IgD-negative memory B cell (primary cell): Measurements from ENCODE around the gene CD2AP. TPM values are rescaled to one million over a fixed set of nuclear protein-coding genes. Genes with fewer than 3 reads are reported as not detected.

Experiments used
- H3K27ac Mint-ChIP-seq, 3 donors: one replicate each; pipeline ENCODE4 v1.8.0; 2020 to 2022; ENCODE audit warnings: mild to moderate bottlenecking in 3 of 3, mixed read lengths in 3 of 3, moderate library complexity in 1 of 3
- H3K27me3 Mint-ChIP-seq: one replicate; pipeline ENCODE4 v1.8.0; 2021; ENCODE audit warnings: mixed read lengths
- H3K36me3 Mint-ChIP-seq: one replicate; pipeline ENCODE4 v1.8.0; 2020; ENCODE audit warnings: mild to moderate bottlenecking, mixed read lengths
- H3K4me1 Mint-ChIP-seq, 3 donors: one replicate each; pipeline ENCODE4 v1.8.0; 2020 to 2022; ENCODE audit warnings: mixed read lengths in 3 of 3, mild to moderate bottlenecking in 1 of 3
- H3K4me3 Mint-ChIP-seq, 4 donors: one replicate each; pipeline ENCODE4 v1.8.0; 2020 to 2022; ENCODE audit warnings: mild to moderate bottlenecking in 4 of 4, mixed read lengths in 4 of 4, moderate library complexity in 3 of 4
- H3K9me3 Mint-ChIP-seq, 3 donors: one replicate each; pipeline ENCODE4 v1.8.0; 2020 to 2021; ENCODE audit warnings: mixed read lengths in 3 of 3, mild to moderate bottlenecking in 1 of 3
- polyA plus RNA-seq: library from polyadenylated mRNA; unstranded; fragments of 300-500 nt; fragmentation: Illumina TruSeq; gene quantifications from one replicate; pipeline ENCODE4 v1.2.3, GENCODE V29; 2021

Gene CD2AP
- polyA plus RNA-seq, 1 donor from 2014 or later = 5.7 TPM

GRCh38 chr6:47669684-47670513 is 192.3 kb downstream of the CD2AP start:
- H3K27ac Mint-ChIP-seq = no peak overlapping the region
- no peak overlapping the region for H3K4me3 Mint-ChIP-seq
- H3K36me3 Mint-ChIP-seq = no peaks in the 10 kb centered on the region
- H3K9me3 Mint-ChIP-seq = no peaks in the 10 kb centered on the region
- peaks cover 16% of the 10 kb centered on the region for H3K27me3 Mint-ChIP-seq
- H3K4me1 Mint-ChIP-seq = no peaks in the 10 kb centered on the region

- H3K9me3 Mint-ChIP-seq = no peaks in the 10 kb centered on the region
- peaks cover 14% of the 10 kb centered on the region for H3K27me3 Mint-ChIP-seq
- no peaks in the 10 kb centered on the region for H3K36me3 Mint-ChIP-seq
- H3K4me1 Mint-ChIP-seq = no peaks in the 10 kb centered on the region
- no peak overlapping the region for H3K4me3 Mint-ChIP-seq
- H3K27ac Mint-ChIP-seq = no peak overlapping the region
These were observed 193.3 kb downstream of the CD2AP start for GRCh38 chr6:47670851-47671250.

DNA sequence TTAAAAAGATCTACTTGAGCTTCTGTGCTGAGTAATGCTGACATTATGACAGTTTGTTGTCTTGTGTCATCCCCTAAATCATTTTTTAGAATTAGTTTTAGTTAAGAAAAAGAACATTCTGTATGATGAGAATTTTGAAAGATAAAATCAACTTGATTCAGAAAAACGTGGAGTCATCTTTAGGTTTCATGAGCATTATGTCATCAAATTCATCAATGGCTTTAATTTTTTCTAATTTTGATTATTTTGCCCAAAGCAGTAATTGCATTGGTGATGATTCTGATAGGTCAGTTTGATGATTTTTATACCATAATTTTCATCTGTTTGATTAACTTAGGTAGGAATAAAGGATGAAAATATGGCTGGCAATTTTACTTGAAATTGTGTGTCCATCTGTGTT is 194.2 kb downstream of the CD2AP start:
- Mint-ChIP-seq H3K27me3 (peaks cover 12% of the 10 kb centered on the region), H3K4me1 (no peaks in the 10 kb centered on the region), H3K9me3 (no peaks in the 10 kb centered on the region), H3K27ac (no peak overlapping the region), H3K4me3 (no peak overlapping the region), H3K36me3 (no peaks in the 10 kb centered on the region)

GRCh38 chr6:47672816-47673215 is 195.2 kb downstream of the CD2AP start:
- no peak overlapping the region for H3K27ac Mint-ChIP-seq
- H3K27me3 Mint-ChIP-seq = peaks cover 12% of the 10 kb centered on the region
- peaks cover 0 to 4% (median 0%) of the 10 kb centered on the region in 3 donors for H3K9me3 Mint-ChIP-seq
- no peaks in the 10 kb centered on the region for H3K4me1 Mint-ChIP-seq
- H3K4me3 Mint-ChIP-seq = no peak overlapping the region
- H3K36me3 Mint-ChIP-seq = no peaks in the 10 kb centered on the region

DNA sequence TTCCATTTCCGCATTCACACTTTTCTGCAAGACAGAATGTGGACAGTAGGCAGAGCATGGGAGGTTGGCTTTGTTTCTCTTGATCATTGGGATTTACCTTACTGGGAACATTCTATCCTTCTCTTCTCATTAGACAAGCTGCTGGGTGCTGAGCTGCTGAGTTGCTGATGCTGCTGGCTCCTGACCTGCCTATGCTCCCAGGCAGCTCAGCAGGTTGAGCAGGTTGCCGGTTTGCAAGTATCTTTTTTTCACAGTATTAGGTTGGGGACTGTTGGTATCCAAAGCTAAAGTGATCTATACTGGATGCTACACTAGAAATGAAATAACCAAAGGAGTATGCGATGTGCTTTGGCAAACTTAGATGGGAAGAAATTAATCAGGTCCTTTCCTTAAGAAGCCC is 197.1 kb downstream of the CD2AP start:
- H3K4me1 Mint-ChIP-seq = no peaks in the 10 kb centered on the region
- H3K9me3 Mint-ChIP-seq = peaks cover 0 to 5% (median 0%) of the 10 kb centered on the region in 3 donors
- H3K4me3 Mint-ChIP-seq = no peak overlapping the region
- H3K36me3 Mint-ChIP-seq = no peaks in the 10 kb centered on the region
- H3K27me3 Mint-ChIP-seq = peaks cover 4% of the 10 kb centered on the region
- no peak overlapping the region for H3K27ac Mint-ChIP-seq

Other genes with a start within 250 kb of the CD2AP start
- gene TNFRSF21, start 167.9 kb upstream of the CD2AP start, polyA plus RNA-seq = 0.31 TPM
- gene ADGRF4, start 220.8 kb downstream of the CD2AP start, polyA plus RNA-seq = not detected